ENCODE results near the gene ABCA13.

ABCA13 gene

GRCh38 chr7:48452218-48452617 lies 281.0 kb downstream of the ABCA13 start:
- TF ChIP-seq ZFX (IDR thresholded peaks at IDR 0.05): no peak
- TF ChIP-seq, protein P1, sequence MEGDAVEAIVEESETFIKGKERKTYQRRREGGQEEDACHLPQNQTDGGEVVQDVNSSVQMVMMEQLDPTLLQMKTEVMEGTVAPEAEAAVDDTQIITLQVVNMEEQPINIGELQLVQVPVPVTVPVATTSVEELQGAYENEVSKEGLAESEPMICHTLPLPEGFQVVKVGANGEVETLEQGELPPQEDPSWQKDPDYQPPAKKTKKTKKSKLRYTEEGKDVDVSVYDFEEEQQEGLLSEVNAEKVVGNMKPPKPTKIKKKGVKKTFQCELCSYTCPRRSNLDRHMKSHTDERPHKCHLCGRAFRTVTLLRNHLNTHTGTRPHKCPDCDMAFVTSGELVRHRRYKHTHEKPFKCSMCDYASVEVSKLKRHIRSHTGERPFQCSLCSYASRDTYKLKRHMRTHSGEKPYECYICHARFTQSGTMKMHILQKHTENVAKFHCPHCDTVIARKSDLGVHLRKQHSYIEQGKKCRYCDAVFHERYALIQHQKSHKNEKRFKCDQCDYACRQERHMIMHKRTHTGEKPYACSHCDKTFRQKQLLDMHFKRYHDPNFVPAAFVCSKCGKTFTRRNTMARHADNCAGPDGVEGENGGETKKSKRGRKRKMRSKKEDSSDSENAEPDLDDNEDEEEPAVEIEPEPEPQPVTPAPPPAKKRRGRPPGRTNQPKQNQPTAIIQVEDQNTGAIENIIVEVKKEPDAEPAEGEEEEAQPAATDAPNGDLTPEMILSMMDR (conservative IDR thresholded peaks at IDR 0.05): no peak
- H3K27ac ChIP-seq: no peak overlapping the region

GRCh38 chr7:48454750-48455192 lies 283.5 kb downstream of the ABCA13 start:
- no peak overlapping the region for H3K27ac ChIP-seq
- TF ChIP-seq ZFX (IDR thresholded peaks at IDR 0.05): no peak
- TF ChIP-seq, protein P1 (conservative IDR thresholded peaks at IDR 0.05): 0 out of 2 replicates have a peak, but pooled peaks have one; percentile 18

DNA sequence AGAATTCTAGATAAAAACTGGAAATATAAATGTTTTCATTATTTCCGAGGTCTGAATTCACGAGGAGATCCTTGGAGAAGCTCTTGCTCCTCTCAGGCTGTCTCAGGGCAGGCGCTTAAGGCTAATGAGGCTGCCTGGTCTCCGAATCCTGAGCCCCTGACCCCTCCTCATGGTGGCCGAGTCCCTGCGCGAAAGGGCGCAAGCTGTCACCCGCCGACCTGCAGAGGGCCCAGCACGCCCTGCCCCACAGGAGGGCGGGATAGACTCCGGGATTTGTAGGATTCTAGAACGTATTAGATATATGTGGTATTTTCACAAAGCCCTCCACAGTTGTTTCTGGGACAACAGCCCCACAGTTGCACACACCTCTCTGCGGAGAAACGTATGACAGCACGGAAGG lies 284.1 kb downstream of the ABCA13 start:
- no peak overlapping the region for H3K27ac ChIP-seq
- no peak for TF ChIP-seq ZFX (IDR thresholded peaks at IDR 0.05)
- TF ChIP-seq, protein P1 (conservative IDR thresholded peaks at IDR 0.05): no peak

GRCh38 chr7:48458701-48459524 lies 287.7 kb downstream of the ABCA13 start:
- TF ChIP-seq, protein P1 (conservative IDR thresholded peaks at IDR 0.05): no peak
- TF ChIP-seq ZFX (IDR thresholded peaks at IDR 0.05): no peak
- no peak overlapping the region for H3K27ac ChIP-seq

GRCh38 chr7:48466713-48467112 lies 295.5 kb downstream of the ABCA13 start:
- TF ChIP-seq, protein P1 (conservative IDR thresholded peaks at IDR 0.05): no peak
- TF ChIP-seq ZFX (IDR thresholded peaks at IDR 0.05): no peak
- H3K27ac ChIP-seq: no peak overlapping the region

DNA sequence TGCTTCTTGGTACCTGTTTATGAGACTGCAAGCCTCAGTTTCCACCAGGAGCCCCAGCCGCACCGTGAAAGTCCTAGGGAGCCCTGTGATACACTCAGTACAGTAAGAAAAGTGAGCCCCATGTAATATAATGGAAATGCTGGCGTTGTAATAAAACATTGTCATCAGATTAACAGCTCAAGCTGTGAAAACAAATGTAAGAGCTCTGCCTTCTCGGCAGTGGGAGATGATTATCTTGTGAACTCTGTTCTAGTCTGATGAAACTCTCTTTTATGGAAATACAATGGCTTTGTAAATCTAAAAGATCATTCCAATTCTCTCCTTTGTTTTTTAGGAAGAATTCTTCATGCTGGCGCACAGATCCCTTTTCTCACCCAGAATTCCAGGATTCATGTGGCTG lies 299.9 kb downstream of the ABCA13 start:
- no peak for TF ChIP-seq ZFX (IDR thresholded peaks at IDR 0.05)
- TF ChIP-seq, protein P1 (conservative IDR thresholded peaks at IDR 0.05): no peak
- no peak overlapping the region for H3K27ac ChIP-seq

DNA sequence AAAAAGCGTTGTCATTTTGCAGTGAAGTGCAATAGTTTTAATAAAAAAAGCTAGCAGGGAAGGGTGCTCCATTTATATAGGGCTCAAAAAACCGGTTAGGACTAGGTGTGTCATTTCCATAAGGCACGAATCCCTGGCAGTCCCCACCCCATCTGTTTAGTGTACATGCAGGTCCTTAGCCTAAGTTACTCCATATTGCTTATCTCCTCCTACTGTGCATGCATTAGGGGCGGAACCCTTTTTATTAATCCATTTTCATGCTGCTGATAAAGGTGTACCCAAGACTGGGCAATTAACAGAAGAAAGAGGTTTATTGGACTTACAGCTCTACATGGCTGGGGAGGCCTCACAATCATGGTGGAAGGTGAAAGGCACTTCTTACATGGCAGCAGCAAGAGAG lies 301.4 kb downstream of the ABCA13 start:
- H3K27ac ChIP-seq: no peak overlapping the region

More for the DNA sequence above, 301.4 kb downstream of the ABCA13 start:
- TF ChIP-seq ZFX (IDR thresholded peaks at IDR 0.05): no peak
- TF ChIP-seq, protein P1 (conservative IDR thresholded peaks at IDR 0.05): no peak
